PC-3 (cell line): ENCODE data around the gene TRAPPC3L. TPM values are rescaled to one million over a fixed set of nuclear protein-coding genes. Genes with fewer than 3 reads are reported as not detected.

ENCODE experiments used
- ATAC-seq: fragments of 200-7000 bp; cut with Tn5 transposase; 2 replicates; pipeline ENCODE4 v1.9.1; 2020; ENCODE audit warnings: mild to moderate bottlenecking, moderate library complexity
- BruUV-seq: library from RNA; stranded (reverse); fragments of 400-500 nt; replicated peaks from 2 replicates; lab custom pipeline; 2021; lab: Mats Ljungman, UMichigan
- CTCF ChIA-PET: fragments of 300-600 bp; sonication (Branson Sonifier 250); formaldehyde crosslinking; loops from one replicate; lab custom pipeline; 2022; ENCODE audit warnings: antibody characterized with exemption; lab: Charles Lee
- POLR2A ChIA-PET: fragments of 300-600 bp; sonication (Branson Sonifier 250); formaldehyde crosslinking; loops from one replicate; lab custom pipeline; 2022; ENCODE audit warnings: antibody characterized with exemption; ENCODE audit not compliant: unreplicated experiment; lab: Charles Lee
- DNase-seq: peaks from one replicate; pipeline ENCODE4 v3.0.0-alpha.2; 2015
- H2AFZ ChIP-seq: fragments of 300-600 bp; sonication (generic); 2 replicates; pipeline ENCODE4 v1.6.0; 2016; ENCODE audit warnings: antibody characterized with exemption, low read length
- H3F3A ChIP-seq: fragments of 300-600 bp; sonication (generic); one replicate; pipeline ENCODE4 v1.6.0; 2017; ENCODE audit warnings: antibody characterized with exemption, low read length, control low read depth, mild to moderate bottlenecking; ENCODE audit not compliant: unreplicated experiment
- H3K27ac ChIP-seq: fragments of 300-600 bp; sonication (generic); 2 replicates; pipeline ENCODE4 v1.5.1; 2016; ENCODE audit warnings: mild to moderate bottlenecking, low read length
- H3K27me3 ChIP-seq: fragments of 300-600 bp; sonication (generic); 2 replicates; pipeline ENCODE4 v1.6.1; 2016; ENCODE audit warnings: low read length, mixed read lengths
- H3K36me3 ChIP-seq: fragments of 300-600 bp; sonication (generic); 2 replicates; pipeline ENCODE4 v1.6.1; 2016; ENCODE audit warnings: low read depth, mixed run types, low read length, mixed read lengths
- H3K4me1 ChIP-seq: fragments of 300-600 bp; sonication (generic); 2 replicates; pipeline ENCODE4 v1.5.1; 2016; ENCODE audit warnings: low read length; ENCODE audit not compliant: insufficient read depth
- H3K4me2 ChIP-seq: fragments of 300-600 bp; sonication (generic); 2 replicates; pipeline ENCODE4 v1.6.0; 2016; ENCODE audit warnings: low read length
- H3K4me3 ChIP-seq: fragments of 300-600 bp; sonication (generic); 2 replicates; pipeline ENCODE4 v1.5.1; 2016; ENCODE audit warnings: mild to moderate bottlenecking, low read length, mixed read lengths
- H3K79me2 ChIP-seq: fragments of 300-600 bp; sonication (generic); 2 replicates; pipeline ENCODE4 v1.6.1; 2017; ENCODE audit warnings: low read length, mixed read lengths
- H3K9ac ChIP-seq: fragments of 300-600 bp; sonication (generic); 2 replicates; pipeline ENCODE4 v1.6.0; 2016; ENCODE audit warnings: mild to moderate bottlenecking, low read length
- H3K9me2 ChIP-seq: fragments of 300-600 bp; sonication (generic); replicated peaks from 2 replicates; pipeline ENCODE4 v1.6.1; 2016; ENCODE audit warnings: mixed run types, low read length, mixed read lengths
- H3K9me3 ChIP-seq: fragments of 300-600 bp; sonication (generic); 2 replicates; pipeline ENCODE4 v1.6.1; 2016; ENCODE audit warnings: low read length, mixed read lengths
- H4K20me1 ChIP-seq: fragments of 300-600 bp; sonication (generic); 2 replicates; pipeline ENCODE4 v1.6.1; 2016; ENCODE audit warnings: low read length, mixed read lengths
- CTCF ChIP-seq: fragments of 300-600 bp; sonication (generic); conservative IDR thresholded peaks from 2 replicates; pipeline ENCODE4 v1.5.1; 2017; ENCODE audit warnings: antibody characterized with exemption, low read depth, mild to moderate bottlenecking, low read length
- EZH2 ChIP-seq: fragments of 300-600 bp; sonication (generic); IDR thresholded peaks from one replicate; pipeline ENCODE4 v1.6.1; 2017; ENCODE audit warnings: antibody characterized with exemption, mild to moderate bottlenecking, low read length; ENCODE audit not compliant: unreplicated experiment
- EZH2phosphoT487 ChIP-seq: fragments of 300-600 bp; sonication (generic); IDR thresholded peaks from 2 replicates; pipeline ENCODE4 v1.6.1; 2018; ENCODE audit warnings: mild to moderate bottlenecking, antibody characterized with exemption, low read length, borderline replicate concordance
- intact Hi-C: fragments of 100-400 bp; cut with micrococcal nuclease; formaldehyde crosslinking; loops from 2 replicates; pipeline ENCODE4 v1.9.0; 2023
- total RNA-seq: library from RNA; depleted of rRNA; stranded (reverse); fragments of >200 nt; gene quantifications from 2 replicates; pipeline ENCODE4 v1.2.3, GENCODE V29; 2014

TRAPPC3L gene
- total RNA-seq, 1 experiment from 2014 or later = not detected

- Histone ChIP-seq H3K36me3 (no peaks in the 10 kb centered on the region), H4K20me1 (no peaks in the 10 kb centered on the region), H3K4me1 (no peaks in the 10 kb centered on the region), H3F3A (no peaks in the 10 kb centered on the region), H3K79me2 (no peaks in the 10 kb centered on the region), H3K27me3 (peaks cover 18% of the 10 kb centered on the region), H3K27ac (no peak overlapping the region), H2AFZ (no peak overlapping the region), H3K4me3 (no peak overlapping the region), H3K4me2 (no peak overlapping the region), H3K9me2 (no peaks in the 10 kb centered on the region), H3K9me3 (no peaks in the 10 kb centered on the region), H3K9ac (no peak overlapping the region)
- no peak for DNase-seq
- intact Hi-C loops = no loop called here
- ATAC-seq = no peak
- ChIA-PET POLR2A (no interaction called here), CTCF (no interaction called here)
- BruUV-seq = no TSS peak
- TF ChIP-seq EZH2phosphoT487 = no peak
- no peak for TF ChIP-seq EZH2
- no peak for TF ChIP-seq CTCF
These were observed 78.0 kb downstream of the TRAPPC3L start for GRCh38 chr6:116467514-116467913.

GRCh38 chr6:116467096-116467495 lies 78.4 kb downstream of the TRAPPC3L start:
- H3K36me3 ChIP-seq = no peaks in the 10 kb centered on the region
- TF ChIP-seq CTCF (no peak), EZH2 (no peak), EZH2phosphoT487 (no peak)
- H3F3A ChIP-seq = no peaks in the 10 kb centered on the region
- ATAC-seq (no peak), DNase-seq (no peak)
- no peaks in the 10 kb centered on the region for H4K20me1 ChIP-seq
- no peak overlapping the region for H3K9ac ChIP-seq
- H3K4me3 ChIP-seq = no peak overlapping the region
- H3K27ac ChIP-seq = no peak overlapping the region
- ChIA-PET POLR2A (no interaction called here), CTCF (no interaction called here)
- no TSS peak for BruUV-seq
- intact Hi-C loops = no loop called here
- H3K4me1 ChIP-seq = no peaks in the 10 kb centered on the region
- no peaks in the 10 kb centered on the region for H3K9me2 ChIP-seq
- H3K79me2 ChIP-seq = no peaks in the 10 kb centered on the region
- H3K27me3 ChIP-seq = peaks cover 18% of the 10 kb centered on the region
- H2AFZ ChIP-seq = no peak overlapping the region
- no peaks in the 10 kb centered on the region for H3K9me3 ChIP-seq
- H3K4me2 ChIP-seq = no peak overlapping the region

DNA sequence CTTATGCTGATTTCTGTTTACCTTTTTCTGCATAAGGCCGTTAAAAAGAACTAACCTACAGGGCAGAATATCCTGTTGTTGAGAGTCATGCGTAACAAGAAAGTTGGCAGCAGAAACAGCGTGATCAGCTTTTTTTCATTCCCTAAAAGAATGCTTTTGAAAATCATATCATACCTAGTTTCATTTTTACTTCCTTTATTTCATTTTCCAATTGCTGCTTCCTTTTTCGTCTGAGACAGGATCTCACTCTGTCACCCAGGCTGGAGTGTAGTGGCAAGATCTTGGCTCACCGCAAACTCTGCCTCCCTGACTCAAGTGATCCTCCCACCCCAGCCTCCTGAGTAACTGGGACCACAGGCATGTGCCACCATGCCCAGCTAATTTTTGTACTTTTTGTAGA lies 80.2 kb downstream of the TRAPPC3L start:
- Histone ChIP-seq H3K36me3 (no peaks in the 10 kb centered on the region), H3K9me3 (no peaks in the 10 kb centered on the region), H3K27ac (no peak overlapping the region), H3K79me2 (no peaks in the 10 kb centered on the region), H3K4me3 (no peak overlapping the region), H4K20me1 (no peaks in the 10 kb centered on the region), H3K9me2 (no peaks in the 10 kb centered on the region), H3K4me1 (no peaks in the 10 kb centered on the region), H3K9ac (no peak overlapping the region), H2AFZ (no peak overlapping the region), H3K27me3 (peaks cover 22% of the 10 kb centered on the region), H3F3A (no peaks in the 10 kb centered on the region), H3K4me2 (no peak overlapping the region)
- TF ChIP-seq EZH2 (no peak), CTCF (no peak), EZH2phosphoT487 (no peak)
- ATAC-seq (no peak), DNase-seq (no peak)
- POLR2A ChIA-PET = no interaction called here
- BruUV-seq = no TSS peak
- CTCF ChIA-PET = no interaction called here
- intact Hi-C loops = no loop called here
